ENCODE results near the gene TMEM109.

TMEM109 gene

DNA sequence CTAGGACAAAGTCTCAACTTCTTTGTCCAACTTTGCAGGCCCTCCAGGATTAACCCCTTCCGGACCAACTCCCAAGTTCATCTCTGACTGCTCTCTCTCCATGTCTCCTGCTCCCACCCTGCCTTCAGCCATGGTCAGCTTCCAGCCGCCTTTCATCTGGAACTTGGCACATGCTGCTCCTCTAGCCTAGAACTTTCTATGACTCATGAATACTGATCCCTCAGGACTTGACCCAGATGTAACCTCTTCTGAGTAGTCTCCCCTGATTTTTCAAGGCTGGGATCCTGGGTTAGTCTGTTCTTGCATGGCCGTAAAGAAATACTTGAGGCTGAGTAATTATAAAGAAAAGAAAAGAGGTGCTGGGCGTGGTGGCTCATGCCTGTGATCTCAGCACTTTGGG is 43.2 kb downstream of the TMEM109 start:
- TF ChIP-seq CTCF (IDR thresholded peaks at IDR 0.05), result no peak

- no peak for TF ChIP-seq CTCF (IDR thresholded peaks at IDR 0.05)
Measured at GRCh38 chr11:60959431-60959830, 45.5 kb downstream of the TMEM109 start.

- TF ChIP-seq CTCF (IDR thresholded peaks at IDR 0.05), result no peak
Measured at GRCh38 chr11:60960405-60960804, 46.4 kb downstream of the TMEM109 start.

DNA sequence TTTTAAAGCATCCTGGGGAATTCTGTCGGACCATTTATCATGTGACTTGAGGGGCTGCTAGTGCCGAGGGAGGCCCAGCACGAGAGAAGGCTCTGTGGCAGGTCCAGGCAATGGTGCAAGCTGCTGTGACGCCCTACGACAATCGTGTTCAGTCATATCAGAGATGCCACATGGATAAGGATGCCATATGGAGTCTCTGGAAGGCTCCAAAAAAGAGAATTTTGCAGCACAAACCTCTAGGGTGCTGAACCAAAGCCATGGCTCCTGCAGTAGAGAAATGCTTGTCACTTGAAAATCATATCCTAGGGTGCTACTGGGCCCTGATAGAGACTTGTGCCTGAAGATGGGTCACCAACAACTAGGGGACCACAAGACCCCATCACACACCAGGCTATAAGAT is 50.8 kb downstream of the TMEM109 start:
- no peak for TF ChIP-seq CTCF (IDR thresholded peaks at IDR 0.05)

- no peak for TF ChIP-seq CTCF (IDR thresholded peaks at IDR 0.05)
Measured at GRCh38 chr11:60966890-60967289, 52.9 kb downstream of the TMEM109 start.

GRCh38 chr11:60968223-60968622 is 54.3 kb downstream of the TMEM109 start:
- no peak for TF ChIP-seq CTCF (IDR thresholded peaks at IDR 0.05)

DNA sequence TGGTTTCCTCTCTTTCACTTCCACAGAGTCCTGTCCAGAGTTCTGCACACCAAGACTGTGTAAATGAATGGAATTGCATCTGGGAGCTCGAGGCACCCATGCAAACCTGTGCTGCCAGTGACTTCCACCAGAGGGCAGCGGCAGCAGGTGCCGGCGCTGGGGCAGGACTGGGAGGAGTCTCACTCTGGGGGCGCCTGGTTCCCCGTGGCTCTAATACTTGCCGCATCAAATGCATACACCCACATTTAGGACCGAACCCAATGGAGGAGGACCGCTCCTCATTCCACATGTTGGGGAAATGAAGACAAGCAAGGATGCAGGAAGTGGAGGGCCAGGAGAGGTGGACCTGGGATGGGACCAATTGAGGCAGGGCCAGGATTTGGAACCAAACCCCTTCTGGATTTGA is 56.4 kb downstream of the TMEM109 start:
- peak; percentile 94 for TF ChIP-seq CTCF (IDR thresholded peaks at IDR 0.05)

- no peak for TF ChIP-seq CTCF (IDR thresholded peaks at IDR 0.05)
Measured at GRCh38 chr11:60970890-60971289, 56.9 kb downstream of the TMEM109 start.

Data from LNCAP (cell line).